H9 (cell line): ENCODE results near the gene PCDHGA11. TPM values are rescaled to one million over a fixed set of nuclear protein-coding genes. Genes with fewer than 3 reads are reported as not detected.
A peak's percentile ranks its signal among the peaks of the same experiment; 100 is the strongest.

Experiments
- DNase-seq: peaks from one replicate; pipeline ENCODE4 v3.0.0-alpha.2; 2017
- H2AFZ ChIP-seq: one replicate; pipeline ENCODE4 v1.6.1; 2013; ENCODE audit warnings: mild to moderate bottlenecking, low read length, control low read depth, moderate library complexity
- H2AK5ac ChIP-seq: 2 replicates; pipeline ENCODE4 v1.6.1; 2013; ENCODE audit warnings: low read length, control low read depth, mixed read lengths; ENCODE audit not compliant: insufficient read length
- H2BK120ac ChIP-seq: one replicate; pipeline ENCODE4 v1.6.1; 2013; ENCODE audit warnings: low read depth, mild to moderate bottlenecking, low read length, control low read depth, inconsistent platforms; ENCODE audit not compliant: poor library complexity, severe bottlenecking
- H2BK12ac ChIP-seq: 2 replicates; pipeline ENCODE4 v1.6.1; 2013; ENCODE audit warnings: low read length, control low read depth, mixed read lengths, low read depth; ENCODE audit not compliant: insufficient read length
- H2BK15ac ChIP-seq: 2 replicates; pipeline ENCODE4 v1.6.1; 2013; ENCODE audit warnings: low read depth, low read length, control low read depth
- H2BK20ac ChIP-seq: one replicate; pipeline ENCODE4 v1.6.1; 2013; ENCODE audit warnings: low read depth, mild to moderate bottlenecking, low read length, control low read depth, inconsistent platforms; ENCODE audit not compliant: poor library complexity, severe bottlenecking
- H2BK5ac ChIP-seq: 2 replicates; pipeline ENCODE4 v1.6.1; 2013; ENCODE audit warnings: low read length, control low read depth, mixed read lengths; ENCODE audit not compliant: insufficient read length
- H3K14ac ChIP-seq: 2 replicates; pipeline ENCODE4 v1.6.1; 2013; ENCODE audit warnings: low read length, control low read depth; ENCODE audit not compliant: insufficient read depth
- H3K18ac ChIP-seq: 2 replicates; pipeline ENCODE4 v1.6.1; 2013; ENCODE audit warnings: low read depth, mild to moderate bottlenecking, mixed read lengths, low read length, control low read depth; ENCODE audit not compliant: insufficient read length
- H3K23ac ChIP-seq: 2 replicates; pipeline ENCODE4 v1.6.1; 2013; ENCODE audit warnings: low read length, control low read depth, mixed read lengths, low read depth; ENCODE audit not compliant: insufficient read length
- H3K23me2 ChIP-seq: 2 replicates; pipeline ENCODE4 v1.6.1; 2013; ENCODE audit warnings: low read depth, mild to moderate bottlenecking, mixed read lengths, low read length, control low read depth; ENCODE audit not compliant: insufficient read length, poor library complexity, severe bottlenecking
- H3K27ac ChIP-seq: 2 replicates; pipeline ENCODE4 v1.5.1; 2013; ENCODE audit warnings: low read length, control low read depth, mixed read lengths, low read depth; ENCODE audit not compliant: insufficient read length
- H3K27me3 ChIP-seq: 2 replicates; pipeline ENCODE4 v1.6.1; 2013; ENCODE audit warnings: low read length, control low read depth, inconsistent platforms; ENCODE audit not compliant: insufficient read depth
- H3K4ac ChIP-seq: 2 replicates; pipeline ENCODE4 v1.6.1; 2013; ENCODE audit warnings: low read depth, mild to moderate bottlenecking, control low read depth, inconsistent platforms, low read length, moderate library complexity
- H3K4me1 ChIP-seq: 2 replicates; pipeline ENCODE4 v1.6.1; 2013; ENCODE audit warnings: low read length, control low read depth, inconsistent platforms; ENCODE audit not compliant: insufficient read depth
- H3K4me2 ChIP-seq: 2 replicates; pipeline ENCODE4 v1.6.1; 2013; ENCODE audit warnings: low read length, control low read depth, mixed read lengths; ENCODE audit not compliant: insufficient read length, insufficient read depth
- H3K56ac ChIP-seq: 2 replicates; pipeline ENCODE4 v1.6.1; 2013; ENCODE audit warnings: low read depth, mild to moderate bottlenecking, mixed read lengths, low read length, control low read depth; ENCODE audit not compliant: insufficient read length
- H3K79me1 ChIP-seq: 2 replicates; pipeline ENCODE4 v1.6.1; 2013; ENCODE audit warnings: low read depth, mild to moderate bottlenecking, moderate library complexity, low read length, control low read depth, inconsistent platforms; ENCODE audit not compliant: insufficient read depth, poor library complexity, severe bottlenecking
- H3K79me2 ChIP-seq: 2 replicates; pipeline ENCODE4 v1.6.1; 2013; ENCODE audit warnings: low read length, control low read depth, inconsistent platforms; ENCODE audit not compliant: insufficient read depth
- H3K9ac ChIP-seq: 2 replicates; pipeline ENCODE4 v1.6.1; 2013; ENCODE audit warnings: low read length, control low read depth, mixed read lengths; ENCODE audit not compliant: insufficient read length; ENCODE audit errors: extremely low read depth
- H3K9me3 ChIP-seq: one replicate; pipeline ENCODE4 v1.6.1; 2013; ENCODE audit warnings: low read depth, low read length, inconsistent platforms; ENCODE audit not compliant: control insufficient read depth
- H3T11ph ChIP-seq: one replicate; pipeline ENCODE4 v1.6.1; 2013; ENCODE audit warnings: mild to moderate bottlenecking, low read length, control low read depth, inconsistent platforms
- H4K20me1 ChIP-seq: one replicate; pipeline ENCODE4 v1.6.1; 2013; ENCODE audit not compliant: control insufficient read depth, insufficient read length, insufficient read depth
- H4K5ac ChIP-seq: 2 replicates; pipeline ENCODE4 v1.6.1; 2013; ENCODE audit warnings: low read depth, mild to moderate bottlenecking, mixed read lengths, low read length, control low read depth; ENCODE audit not compliant: insufficient read length
- H4K8ac ChIP-seq: replicated peaks from 2 replicates; pipeline ENCODE4 v1.6.1; 2013; ENCODE audit warnings: low read length, control low read depth, mixed read lengths, low read depth; ENCODE audit not compliant: insufficient read length
- H4K91ac ChIP-seq: 2 replicates; pipeline ENCODE4 v1.6.1; 2013; ENCODE audit warnings: low read depth, mild to moderate bottlenecking, moderate library complexity, mixed read lengths, low read length, control low read depth; ENCODE audit not compliant: insufficient read length
- H3K27ac Mint-ChIP-seq, 3 experiments: 2 replicates in 2 of 3; 3 replicates in 1 of 3; pipeline ENCODE4 v1.8.0; 2020 to 2021; ENCODE audit warnings: mixed read lengths in 3 of 3, mild to moderate bottlenecking in 1 of 3, moderate library complexity in 1 of 3
- H3K27me3 Mint-ChIP-seq: 2 replicates; pipeline ENCODE4 v1.8.0; 2021; ENCODE audit warnings: low read depth, mild to moderate bottlenecking, moderate library complexity, mixed read lengths
- H3K36me3 Mint-ChIP-seq, 3 experiments: 2 replicates in 2 of 3; 3 replicates in 1 of 3; pipeline ENCODE4 v1.8.0; 2020 to 2021; ENCODE audit warnings: low read depth in 3 of 3, mixed read lengths in 3 of 3; ENCODE audit not compliant: insufficient read depth in 1 of 3
- H3K4me1 Mint-ChIP-seq, 2 experiments: 2 replicates each; pipeline ENCODE4 v1.8.0; 2020; ENCODE audit warnings: mixed read lengths in 2 of 2
- H3K4me3 Mint-ChIP-seq, 2 experiments: 2 replicates in 1 of 2; 3 replicates in 1 of 2; pipeline ENCODE4 v1.8.0; 2020 to 2021; ENCODE audit warnings: mild to moderate bottlenecking in 2 of 2, mixed read lengths in 2 of 2, moderate library complexity in 1 of 2
- H3K9me3 Mint-ChIP-seq, 2 experiments: 2 replicates in 1 of 2; 3 replicates in 1 of 2; pipeline ENCODE4 v1.8.0; 2020; ENCODE audit warnings: mild to moderate bottlenecking in 2 of 2, mixed read lengths in 2 of 2, moderate library complexity in 1 of 2
- CTCF ChIP-seq: fragments of 200-600 bp; sonication (generic); conservative IDR thresholded peaks from 3 replicates; pipeline ENCODE4 v1.8.0; 2021; ENCODE audit warnings: antibody characterized with exemption, mild to moderate bottlenecking
- WGBS: extraction: QIAGEN DNeasy Blood & Tissue Kit; methylation state at CpG from one replicate; pipeline ENCODE4 v1.1.7; 2013; ENCODE audit warnings: missing lambda C conversion rate, low lambda C conversion rate, mixed read lengths; ENCODE audit not compliant: insufficient read length; ENCODE audit errors: extremely low coverage; 5-methylcytosine and 5-hydroxymethylcytosine counted together
- total RNA-seq: library from RNA; stranded (reverse); gene quantifications from 2 replicates; pipeline ENCODE4 v1.2.1, GENCODE V29; 2021

PCDHGA11 gene
- total RNA-seq, 1 experiment from 2014 or later: 2.6 TPM

GRCh38 chr5:141419074-141419880, 1.6 kb upstream of the PCDHGA11 start:
- Histone ChIP-seq H3K4me1 (no peaks in the 10 kb centered on the region), H3K23me2 (peaks cover 7% of the 10 kb centered on the region), H3K56ac (no peak overlapping the region), H3K79me1 (no peaks in the 10 kb centered on the region), H4K8ac (no peak overlapping the region), H2BK15ac (no peak overlapping the region), H2AFZ (no peak overlapping the region), H3K9me3 (peaks cover 13% of the 10 kb centered on the region), H3K23ac (no peak overlapping the region), H4K20me1 (no peaks in the 10 kb centered on the region), H3K14ac (no peak overlapping the region), H3K4me2 (no peak overlapping the region), H3K18ac (no peak overlapping the region), H3K79me2 (no peaks in the 10 kb centered on the region), H4K91ac (no peak overlapping the region), H2AK5ac (no peak overlapping the region), H3K27me3 (no peaks in the 10 kb centered on the region; the same call in 1 of the 2 replicates), H3K4ac (no peak overlapping the region), H2BK20ac (no peak overlapping the region), H3T11ph (no peak overlapping the region), H2BK5ac (no peak overlapping the region), H2BK120ac (no peak overlapping the region), H2BK12ac (no peak overlapping the region), H4K5ac (no peak overlapping the region), H3K27ac (no peak overlapping the region), H3K9ac (no peak overlapping the region)
- H3K27me3 Mint-ChIP-seq: peaks cover 17% of the 10 kb centered on the region
- no peak overlapping the region for H3K27ac Mint-ChIP-seq
- TF ChIP-seq CTCF: no peak
- H3K4me1 Mint-ChIP-seq: peaks cover 4 to 13% of the 10 kb centered on the region in 2 experiments; a peak in 3 of 4 replicates
- peak overlapping the region in 1 of 2 experiments; percentile 86; a peak in 1 of 5 replicates for H3K4me3 Mint-ChIP-seq
- peaks cover 67 to 79% of the 10 kb centered on the region in 2 experiments for H3K9me3 Mint-ChIP-seq
- DNase-seq: peak; percentile 28
- no CpG with 5 or more reads among the region's 74 CpGs for WGBS
- peaks cover 58 to 86% (median 65%) of the 10 kb centered on the region in 3 experiments for H3K36me3 Mint-ChIP-seq
